H1 (cell line): ENCODE measurements around the gene ANAPC2. TPM values are rescaled to one million over a fixed set of nuclear protein-coding genes. Genes with fewer than 3 reads are reported as not detected.

Source experiments
- CHD1 ChIP-seq: IDR thresholded peaks from 2 replicates; pipeline ENCODE4 v1.6.1; 2012; ENCODE audit warnings: low read depth, low read length, improper control_type of control experiment
- EGR1 ChIP-seq: IDR thresholded peaks from 2 replicates; pipeline ENCODE4 v1.6.1; 2011; ENCODE audit warnings: low read depth, low read length, borderline replicate concordance
- FOSL1 ChIP-seq: IDR thresholded peaks from 2 replicates; pipeline ENCODE4 v1.6.1; 2011; ENCODE audit warnings: mild to moderate bottlenecking, low read depth, low read length, moderate library complexity; ENCODE audit not compliant: insufficient read depth
- JUND ChIP-seq: IDR thresholded peaks from 2 replicates; pipeline ENCODE4 v1.6.1; 2011; ENCODE audit warnings: mild to moderate bottlenecking, improper control_type of control experiment, low read length
- KDM1A ChIP-seq: fragments of 200-600, 300-600 bp; sonication (generic); IDR thresholded peaks from 2 replicates; pipeline ENCODE4 v1.7.1; 2016; ENCODE audit warnings: mild to moderate bottlenecking, low read length, borderline replicate concordance
- SIN3A ChIP-seq, 2 experiments: IDR thresholded peaks in 1 of 2; conservative IDR thresholded peaks in 1 of 2; 2 replicates each; pipeline ENCODE4 v1.6.1; 2011 to 2012; ENCODE audit warnings: low read length in 2 of 2, improper control_type of control experiment in 1 of 2, low read depth in 1 of 2, mild to moderate bottlenecking in 1 of 2
- SIX5 ChIP-seq: IDR thresholded peaks from 2 replicates; pipeline ENCODE4 v1.6.1; 2011; ENCODE audit warnings: mild to moderate bottlenecking, low read depth, low read length
- TAF1 ChIP-seq: IDR thresholded peaks from 2 replicates; pipeline ENCODE4 v1.6.1; 2011; ENCODE audit warnings: mild to moderate bottlenecking, low read depth, low read length
- TAF7 ChIP-seq: optimal IDR thresholded peaks from 2 replicates; pipeline ENCODE3; 2011; ENCODE audit warnings: low read depth, mild to moderate bottlenecking, inconsistent platforms, low read length, moderate library complexity, borderline replicate concordance
- TEAD4 ChIP-seq: IDR thresholded peaks from 2 replicates; pipeline ENCODE4 v1.6.1; 2012; ENCODE audit warnings: low read depth, low read length, inconsistent platforms, mixed read lengths
- polyA plus RNA-seq, 7 experiments: library from polyadenylated mRNA; depleted of rRNA in 3 of 7; stranded (reverse) in 5 of 7; unstranded in 2 of 7; fragments of >200 nt in 5 of 7; fragments of 200-250 nt in 2 of 7; gene quantifications; 1 replicate in 5 of 7; 2 replicates in 1 of 7; 4 replicates in 1 of 7; pipeline versions ENCODE4 v1.2.1 to v1.2.3, GENCODE V29; 2011 to 2013; ENCODE audit warnings: missing spikeins in 2 of 7, mixed read lengths in 2 of 7
- total RNA-seq: library from RNA; stranded (reverse); fragmentation: NEBNext Ultra II Directional; extraction: Animal tissue kit (Norgen Biotek cat#: 25700); gene quantifications from 2 replicates; pipeline ENCODE4 v1.2.1, GENCODE V29; 2021
- TF ChIP-seq, protein P1 (sequence below): IDR thresholded peaks from 2 replicates; pipeline ENCODE4 v1.6.1; 2012; ENCODE audit warnings: low read length, inconsistent platforms
- TF ChIP-seq, protein P2 (sequence below): IDR thresholded peaks from 2 replicates; pipeline ENCODE4 v1.6.1; 2012; ENCODE audit warnings: inconsistent platforms

Gene ANAPC2
- total and polyA plus RNA-seq, 2 of the 8 experiments (the other 6 are each of a cell fraction or from before 2014, with no cell fraction given) = 30.2 to 37.7 TPM

DNA sequence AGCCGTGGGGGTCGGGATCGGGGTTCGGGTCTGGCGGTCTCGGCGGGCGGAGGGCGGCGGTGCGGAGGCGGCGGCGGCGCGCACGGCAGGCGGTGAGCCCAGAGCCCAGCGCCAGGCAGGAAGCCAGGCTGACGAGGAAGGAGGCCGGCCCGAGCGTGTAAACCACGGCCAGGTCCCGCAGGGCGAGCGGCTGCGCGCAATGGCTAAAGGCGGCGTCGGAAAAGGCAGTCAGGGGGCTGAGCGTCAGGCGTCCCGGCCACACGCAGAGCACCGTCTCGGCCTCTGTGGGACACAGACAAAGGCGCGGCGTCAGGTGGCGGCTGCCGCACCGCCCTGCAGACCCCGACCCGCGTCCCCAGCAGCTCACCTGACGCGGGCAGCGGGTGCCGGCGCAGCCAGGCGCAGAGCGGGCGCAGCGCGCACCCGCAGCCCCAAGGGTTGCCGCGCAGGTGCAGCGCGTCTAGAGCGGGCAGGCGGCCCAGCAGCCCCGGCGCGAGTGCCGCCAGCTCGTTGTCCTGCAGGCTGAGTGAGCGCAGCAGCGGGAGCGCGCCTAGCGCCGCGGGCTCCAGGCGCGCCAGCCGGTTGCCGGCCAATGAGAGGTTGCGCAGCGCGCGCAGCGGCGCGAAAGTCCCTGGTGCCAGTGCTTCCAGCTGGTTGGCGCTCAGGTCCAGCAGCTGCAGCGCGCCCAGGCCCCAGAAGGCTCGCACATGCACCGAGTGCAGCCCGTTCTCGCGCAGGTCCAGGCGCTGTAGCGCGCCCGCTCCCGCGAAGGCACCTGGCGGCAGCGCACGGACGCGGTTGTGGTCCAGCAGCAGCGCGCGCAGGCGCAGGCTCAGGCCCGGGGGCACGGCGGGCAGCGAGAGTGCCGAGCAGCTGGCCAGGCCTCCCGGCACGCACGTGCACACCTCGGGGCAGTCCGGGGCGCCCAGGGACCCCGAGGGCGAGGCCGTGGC, 19.2 kb downstream of the ANAPC2 start (continued):
- TF ChIP-seq, protein P1, sequence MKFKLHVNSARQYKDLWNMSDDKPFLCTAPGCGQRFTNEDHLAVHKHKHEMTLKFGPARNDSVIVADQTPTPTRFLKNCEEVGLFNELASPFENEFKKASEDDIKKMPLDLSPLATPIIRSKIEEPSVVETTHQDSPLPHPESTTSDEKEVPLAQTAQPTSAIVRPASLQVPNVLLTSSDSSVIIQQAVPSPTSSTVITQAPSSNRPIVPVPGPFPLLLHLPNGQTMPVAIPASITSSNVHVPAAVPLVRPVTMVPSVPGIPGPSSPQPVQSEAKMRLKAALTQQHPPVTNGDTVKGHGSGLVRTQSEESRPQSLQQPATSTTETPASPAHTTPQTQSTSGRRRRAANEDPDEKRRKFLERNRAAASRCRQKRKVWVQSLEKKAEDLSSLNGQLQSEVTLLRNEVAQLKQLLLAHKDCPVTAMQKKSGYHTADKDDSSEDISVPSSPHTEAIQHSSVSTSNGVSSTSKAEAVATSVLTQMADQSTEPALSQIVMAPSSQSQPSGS = no peak
- no peak for TF ChIP-seq FOSL1
- no peak for TF ChIP-seq EGR1
- TF ChIP-seq CHD1 = no peak
- 0 out of 2 replicates have a peak, but pooled peaks have one; percentile 5 for TF ChIP-seq TEAD4
- peak; percentile 9; the same call in 1 of the 2 replicates for TF ChIP-seq KDM1A
- TF ChIP-seq SIX5 = no peak
- TF ChIP-seq SIN3A (conservative IDR thresholded peaks at IDR 0.05 in 1 of 2, IDR thresholded peaks at IDR 0.05 in 1 of 2; ENCODE audit: low read depth in 1 of 2, low read length in 2 of 2) = 0 out of 4 replicates have a peak, but pooled peaks of 1 of the 2 experiments have one; percentile 27
- TF ChIP-seq TAF1 = peak; percentile 63; the same call in 1 of the 2 replicates
- TF ChIP-seq JUND = no peak
- no peak for TF ChIP-seq TAF7
- TF ChIP-seq, protein P2, sequence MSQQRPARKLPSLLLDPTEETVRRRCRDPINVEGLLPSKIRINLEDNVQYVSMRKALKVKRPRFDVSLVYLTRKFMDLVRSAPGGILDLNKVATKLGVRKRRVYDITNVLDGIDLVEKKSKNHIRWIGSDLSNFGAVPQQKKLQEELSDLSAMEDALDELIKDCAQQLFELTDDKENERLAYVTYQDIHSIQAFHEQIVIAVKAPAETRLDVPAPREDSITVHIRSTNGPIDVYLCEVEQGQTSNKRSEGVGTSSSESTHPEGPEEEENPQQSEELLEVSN = peak; percentile 83
